Amygdala (tissue), 56 donors: ENCODE measurements around the gene PDXDC1.
A peak's percentile ranks its signal among the peaks of the same experiment; 100 is the strongest.
"Not testable (repeated sequence)": the region's sequence is repeated elsewhere in the genome, so short reads cannot be mapped to it uniquely, and the experiment has no call there.

Experiments
- DNase-seq, 56 donors: peaks; one replicate each; lab custom pipeline; 2025; lab: John Stamatoyannopoulos, UW

The PDXDC1 gene

GRCh38 chr16:15032547-15033308 is 57.9 kb downstream of the PDXDC1 start:
- no peak for DNase-seq

GRCh38 chr16:15033309-15033707 is 58.5 kb downstream of the PDXDC1 start:
- DNase-seq: no peak

GRCh38 chr16:15034266-15035162 is 59.7 kb downstream of the PDXDC1 start:
- peak in 2 of 56 donors; percentile 16 to 21 for DNase-seq

DNA sequence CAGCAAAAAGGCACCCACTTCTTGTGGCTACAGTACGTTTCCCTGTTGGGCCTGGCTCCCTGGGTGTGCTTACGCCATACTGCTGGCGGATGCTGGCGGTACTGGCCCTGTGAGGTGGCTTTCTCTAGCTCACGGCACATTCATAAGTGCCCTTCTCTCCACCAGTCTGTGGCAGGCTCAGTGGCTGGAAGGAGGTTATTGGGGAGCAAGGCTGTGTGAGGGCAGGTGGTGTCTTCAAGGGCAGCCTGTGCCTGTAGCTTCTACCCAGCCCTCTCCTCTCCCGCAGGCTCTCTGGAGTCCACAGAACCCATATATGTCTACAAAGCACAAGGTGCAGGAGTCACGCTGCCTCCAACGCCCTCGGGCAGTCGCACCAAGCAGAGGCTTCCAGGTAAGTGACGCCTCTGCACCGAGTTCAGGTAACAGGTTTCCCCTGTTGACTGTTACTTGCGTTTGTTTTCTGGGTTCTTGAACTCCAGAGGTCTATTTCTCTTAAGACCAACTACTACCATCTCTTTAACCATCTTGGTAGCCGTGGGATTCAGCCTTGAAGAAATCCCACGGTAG is 60.4 kb downstream of the PDXDC1 start:
- DNase-seq: no peak

DNA sequence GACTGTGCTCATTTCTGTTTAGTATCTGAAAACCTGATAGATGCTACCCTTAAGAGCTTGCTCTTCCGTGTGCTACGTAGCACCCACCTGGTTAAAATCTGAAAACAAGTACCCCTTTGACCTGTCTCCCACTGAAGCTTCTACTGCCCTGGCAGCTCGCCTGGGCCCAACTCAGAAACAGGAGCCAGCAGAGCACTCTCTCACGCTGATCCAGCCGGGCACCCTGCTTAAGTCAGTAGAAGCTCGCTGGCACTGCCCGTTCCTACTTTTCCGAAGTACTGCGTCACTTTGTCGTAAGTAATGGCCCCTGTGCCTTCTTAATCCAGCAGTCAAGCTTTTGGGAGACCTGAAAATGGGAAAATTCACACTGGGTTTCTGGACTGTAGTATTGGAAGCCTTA is 62.2 kb downstream of the PDXDC1 start:
- DNase-seq: peak in 9 of 56 donors; percentile 18 to 55 (median 23)

- DNase-seq: no peak
These were observed 62.9 kb downstream of the PDXDC1 start for GRCh38 chr16:15037745-15038144.

DNA sequence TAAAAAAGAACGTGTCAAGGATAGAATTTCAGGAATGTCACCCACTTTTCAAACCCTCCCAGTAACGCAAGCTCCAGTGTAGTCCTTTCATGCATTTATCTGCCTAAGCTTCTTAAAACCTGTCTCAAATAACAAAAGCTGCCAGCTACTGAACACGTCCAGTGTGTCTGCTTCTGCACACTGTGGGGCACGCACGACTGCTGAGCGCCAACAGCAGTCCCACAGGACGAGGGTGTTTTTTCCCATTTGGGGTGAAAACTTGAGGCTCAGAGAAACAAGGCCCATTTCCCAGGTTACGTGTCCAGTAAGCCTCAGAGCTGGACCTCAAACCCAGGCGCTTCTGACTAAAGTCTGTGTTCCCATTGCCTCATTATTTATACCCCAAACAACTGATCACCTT is 63.9 kb downstream of the PDXDC1 start:
- DNase-seq: no peak

DNA sequence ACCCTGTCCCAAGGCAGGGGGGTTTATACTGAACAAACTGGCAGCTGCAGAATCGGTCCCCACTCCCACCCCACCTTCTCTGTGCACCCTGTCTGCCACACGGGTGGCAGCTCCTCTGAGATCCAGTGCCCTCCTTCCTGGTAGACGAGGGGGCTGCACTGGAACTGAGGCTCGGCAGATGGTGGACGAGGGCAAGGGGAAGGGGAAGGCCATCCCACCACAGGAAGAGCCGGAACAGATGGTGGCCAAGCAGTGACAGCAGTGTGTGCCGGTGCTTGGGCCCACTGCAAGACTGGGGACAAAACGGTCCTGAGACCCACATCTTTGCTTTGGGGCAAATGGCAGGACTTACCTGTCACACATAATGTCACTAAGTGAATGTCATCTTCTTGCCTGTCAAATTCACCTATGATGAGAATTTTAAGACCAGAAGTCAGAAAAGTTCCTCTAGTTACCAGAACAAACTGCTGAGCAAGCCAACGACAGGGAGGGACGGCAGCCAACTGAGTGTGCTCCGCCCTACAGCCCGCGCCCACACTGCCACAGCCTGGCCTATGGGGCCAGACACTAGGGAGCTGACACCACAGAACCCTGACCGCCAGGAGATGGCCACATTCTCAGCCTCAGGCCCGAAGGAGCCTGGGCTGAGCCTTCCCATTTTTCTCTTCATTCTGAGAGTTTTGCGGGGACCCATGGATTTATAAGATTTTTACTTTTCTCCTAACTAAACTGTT is 66.6 kb downstream of the PDXDC1 start:
- DNase-seq: peak in 40 of 56 donors; percentile 12 to 71 (median 41)

DNA sequence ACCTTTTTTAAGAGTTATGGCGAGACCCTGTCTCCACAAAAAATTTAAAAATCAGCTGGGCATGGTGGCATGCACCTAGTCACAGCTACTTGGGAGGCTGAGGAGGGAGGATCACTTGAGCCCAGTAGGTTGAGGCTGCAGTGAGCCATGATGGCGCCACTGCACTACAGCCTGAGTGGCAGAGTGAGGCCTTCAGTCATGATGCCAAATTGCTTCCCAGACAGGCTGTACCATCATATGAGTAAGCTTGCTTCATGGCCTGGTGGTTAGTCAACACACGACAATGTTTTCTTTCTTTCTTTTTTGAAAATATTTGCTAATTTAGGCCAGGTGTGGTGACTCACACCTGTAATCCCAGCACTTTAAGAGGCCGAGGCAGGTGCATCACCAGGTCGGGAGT is 68.5 kb downstream of the PDXDC1 start:
- no peak for DNase-seq

DNA sequence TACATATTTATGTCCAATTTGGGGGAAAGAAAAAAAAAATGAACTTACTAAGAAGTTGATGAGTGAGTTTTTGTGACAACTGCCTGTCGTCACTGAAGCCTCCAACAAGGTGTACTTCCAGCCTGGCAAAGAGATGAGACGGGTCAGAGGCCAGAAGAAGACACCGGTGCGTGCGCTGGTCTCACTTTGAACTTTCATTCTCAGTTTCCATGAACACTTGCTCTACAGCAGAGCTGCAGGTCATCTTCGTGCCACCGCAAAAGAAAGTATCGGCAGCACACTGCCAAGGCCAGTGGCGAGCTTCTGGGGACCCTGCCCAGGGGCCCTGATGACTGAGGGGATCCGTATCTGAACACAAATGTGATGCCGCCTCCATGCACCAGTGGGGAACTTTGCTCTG is 69.5 kb downstream of the PDXDC1 start:
- DNase-seq: no peak

DNA sequence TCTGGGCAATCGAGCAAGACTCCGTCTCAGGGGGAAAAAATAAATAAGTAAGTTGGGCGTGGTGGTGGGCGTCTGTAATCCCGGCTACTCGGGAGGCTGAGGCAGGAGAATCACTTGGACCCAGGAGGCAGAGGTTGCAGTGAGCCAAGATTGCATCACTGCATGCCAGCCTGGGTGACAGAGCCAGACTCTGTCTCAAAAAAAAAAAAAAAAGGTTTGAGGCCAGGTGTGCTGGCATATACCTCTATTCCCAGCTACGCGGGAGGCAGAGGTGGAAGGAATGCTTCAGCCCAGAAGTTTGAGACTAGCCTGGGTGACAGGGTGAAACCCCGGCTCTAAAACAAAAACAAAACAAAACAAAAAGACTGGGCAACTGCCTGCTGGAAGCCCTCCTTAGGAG is 70.4 kb downstream of the PDXDC1 start:
- DNase-seq: not testable (repeated sequence)

- no peak for DNase-seq
These were observed 72.0 kb downstream of the PDXDC1 start for GRCh38 chr16:15046692-15047376.

DNA sequence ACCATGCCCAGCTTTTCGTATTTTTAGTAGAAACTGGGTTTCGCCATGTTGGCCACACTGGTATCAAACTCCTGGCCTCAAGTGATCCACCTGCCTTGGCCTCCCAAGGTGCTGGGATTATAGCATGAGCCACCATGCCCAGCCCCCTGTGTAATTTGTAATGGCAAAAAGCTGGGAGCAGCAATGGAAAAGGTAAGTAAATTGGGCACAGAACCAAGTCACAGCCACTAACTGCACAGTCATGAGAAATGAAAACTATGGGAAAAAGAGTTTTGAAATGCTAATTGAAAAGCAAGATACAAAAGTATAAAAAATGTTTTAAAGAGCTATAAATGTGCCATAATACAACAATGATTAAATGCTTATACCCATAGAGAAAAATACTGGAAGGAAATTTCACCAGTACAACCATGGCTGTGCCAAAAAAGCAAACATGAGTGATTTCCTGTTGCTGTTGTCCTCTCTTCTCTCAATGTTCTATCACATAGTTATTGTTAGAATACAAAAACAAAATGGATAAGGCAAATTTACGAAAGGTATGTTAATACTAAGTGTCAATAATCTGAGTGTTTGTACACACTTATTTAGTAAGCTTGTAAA is 74.9 kb downstream of the PDXDC1 start:
- DNase-seq: no peak

DNA sequence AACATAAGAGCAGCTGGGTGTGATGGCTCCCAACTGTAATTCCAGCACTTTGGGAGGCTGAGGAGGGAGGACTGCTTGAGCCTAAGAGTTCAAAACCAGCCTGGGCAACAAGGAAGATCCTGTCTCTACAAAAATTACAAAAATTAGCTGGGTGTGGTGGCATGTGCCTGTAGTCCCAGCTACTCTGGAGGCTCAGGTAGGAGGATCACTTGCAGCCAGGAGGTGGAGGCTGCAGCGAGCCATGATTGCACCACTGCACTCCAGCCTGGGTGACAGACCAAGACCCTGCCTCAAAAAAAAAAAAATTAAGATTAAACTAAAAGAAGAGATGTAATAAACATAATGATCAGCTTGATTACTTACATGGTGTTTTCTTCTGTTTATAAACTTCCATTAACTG is 75.6 kb downstream of the PDXDC1 start:
- DNase-seq: not testable (repeated sequence)

- no peak for DNase-seq
These were observed 76.6 kb downstream of the PDXDC1 start for GRCh38 chr16:15051387-15051951.

GRCh38 chr16:15052747-15053476 is 78.1 kb downstream of the PDXDC1 start:
- DNase-seq: no peak

DNA sequence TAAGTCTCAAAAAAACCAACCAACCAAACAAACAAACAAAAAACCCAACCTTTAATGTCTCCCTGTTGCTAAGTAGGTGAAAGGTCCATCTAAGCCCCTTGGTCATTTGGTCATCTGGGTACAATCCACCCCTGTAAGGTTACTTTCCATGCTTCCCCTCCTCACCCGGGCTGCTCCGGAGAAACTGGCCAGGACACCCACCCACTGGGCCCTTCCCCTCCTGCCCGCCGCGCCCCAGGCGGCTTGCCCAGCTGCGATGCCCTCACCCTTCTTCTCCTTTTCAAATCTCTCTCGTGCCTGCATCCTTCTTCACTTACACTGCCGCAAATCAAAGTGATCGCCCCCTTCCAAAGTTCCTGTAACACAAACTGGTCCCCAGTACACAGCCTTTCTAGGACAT is 79.1 kb downstream of the PDXDC1 start:
- no peak for DNase-seq

DNA sequence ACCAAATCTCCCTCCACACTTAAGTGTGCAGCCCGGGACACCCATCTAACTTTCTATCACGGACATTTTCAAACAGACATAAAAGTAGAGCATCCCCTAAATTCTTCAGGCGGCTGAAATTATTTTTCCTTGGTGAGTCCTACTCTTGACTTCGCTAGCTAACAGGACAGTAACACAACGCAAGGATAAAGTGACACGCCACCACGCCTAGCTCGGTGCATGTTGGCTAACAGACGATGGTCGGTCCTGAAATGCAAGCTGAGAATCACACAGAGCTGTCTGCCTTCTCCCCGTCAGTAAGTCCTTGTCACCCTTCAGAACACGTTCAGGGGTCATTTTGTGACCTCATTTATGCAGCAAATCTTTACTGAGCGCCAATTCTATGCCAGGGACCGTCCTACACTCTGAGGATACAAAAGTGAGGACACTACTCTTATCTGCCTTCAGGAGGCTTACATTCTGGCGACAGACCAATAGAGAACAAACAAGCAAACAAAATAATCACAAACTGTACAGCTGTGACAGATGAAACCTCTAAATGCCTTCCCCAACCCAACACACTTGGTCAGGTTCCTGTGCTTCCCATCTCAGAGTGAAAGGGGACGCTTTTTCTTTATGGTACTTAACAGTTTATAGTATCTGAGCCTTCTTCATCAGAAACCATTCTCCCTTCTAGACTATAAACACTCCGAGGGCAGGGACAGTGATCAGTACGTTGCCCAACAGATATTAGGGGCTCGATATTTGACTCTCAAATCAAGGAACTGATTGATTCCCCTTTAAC is 79.7 kb downstream of the PDXDC1 start:
- DNase-seq: no peak
